ENCODE results near the gene CD48.

CD48 gene, protein sequence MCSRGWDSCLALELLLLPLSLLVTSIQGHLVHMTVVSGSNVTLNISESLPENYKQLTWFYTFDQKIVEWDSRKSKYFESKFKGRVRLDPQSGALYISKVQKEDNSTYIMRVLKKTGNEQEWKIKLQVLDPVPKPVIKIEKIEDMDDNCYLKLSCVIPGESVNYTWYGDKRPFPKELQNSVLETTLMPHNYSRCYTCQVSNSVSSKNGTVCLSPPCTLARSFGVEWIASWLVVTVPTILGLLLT

DNA sequence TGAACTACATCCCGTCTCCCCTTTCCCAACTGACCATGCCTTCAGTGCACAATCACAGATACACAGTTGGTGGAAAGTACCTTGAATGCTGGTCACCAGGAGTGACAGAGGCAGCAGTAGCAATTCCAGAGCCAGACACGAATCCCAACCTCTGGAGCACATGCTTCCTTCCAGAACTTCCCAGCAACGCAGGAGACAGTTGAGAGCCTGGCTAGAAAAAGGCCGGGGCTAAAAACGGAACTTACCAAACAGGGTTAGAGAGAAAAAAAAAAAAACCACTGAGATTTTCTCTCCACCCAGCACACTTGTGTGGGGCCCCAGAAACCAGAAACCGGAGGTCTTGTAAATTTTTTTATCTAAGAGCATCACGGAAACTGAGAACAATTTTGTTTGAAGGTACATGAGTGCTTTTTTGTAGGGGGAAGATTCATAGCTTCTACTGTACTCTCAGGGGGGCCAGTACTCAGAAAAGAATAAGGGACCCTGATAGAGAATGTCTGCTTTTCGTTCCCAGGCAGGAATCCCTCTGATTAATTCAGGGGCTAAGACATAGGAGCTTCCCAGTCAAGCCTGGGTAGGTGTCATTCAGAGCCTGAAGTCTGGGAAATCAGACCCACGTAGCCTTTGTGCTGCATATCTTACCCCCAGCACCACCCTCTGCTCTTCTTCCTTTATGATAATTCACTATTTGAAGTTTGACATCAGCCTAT lies at the start of gene CD48:
TSS of gene CD48 (minus strand) at position 221 of the 710 bp plus-strand sequence. CDS start at position 162, 59 bp downstream.
- Histone ChIP-seq H3K9me3 (ENCODE audit: control insufficient read depth, insufficient read depth, low read length) (no peaks in the 10 kb centered on the region), H3K9ac (ENCODE audit: low read depth, low read length) (no peak within 1 kb of the TSS), H3K4me1 (ENCODE audit: control insufficient read depth, insufficient read depth, low read length) (no peaks in the 10 kb centered on the region), H3K27me3 (ENCODE audit: control insufficient read depth, insufficient read depth, low read length) (peaks cover 2% of the 10 kb centered on the region), H3K4me3 (ENCODE audit: low read depth, low read length) (no peak within 1 kb of the TSS), H3K36me3 (ENCODE audit: control insufficient read depth, insufficient read depth, low read length) (no peaks in the 10 kb centered on the region)

DNA sequence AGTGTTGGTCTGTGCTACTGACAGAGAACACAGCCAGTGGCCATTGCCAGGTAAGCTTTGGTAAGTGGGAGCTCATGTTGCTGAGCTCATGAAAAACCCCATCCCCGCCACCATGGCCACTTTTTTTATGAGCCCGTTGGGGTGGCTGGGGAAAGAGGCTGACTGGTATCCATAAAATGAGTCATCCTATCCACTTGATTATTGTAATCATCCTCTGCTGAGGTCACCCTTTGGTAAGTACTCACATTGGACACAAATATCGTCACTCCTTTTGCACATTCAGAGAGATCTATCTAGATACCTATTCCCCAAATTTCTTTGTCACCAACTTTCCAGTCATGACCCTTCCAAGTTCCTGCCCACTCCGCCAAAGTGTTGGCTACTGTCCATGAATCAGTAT lies 49.4 kb upstream of the CD48 start:
- no peaks in the 10 kb centered on the region for H3K36me3 ChIP-seq (ENCODE audit: control insufficient read depth, insufficient read depth, low read length)
- no peak overlapping the region for H3K9ac ChIP-seq (ENCODE audit: low read depth, low read length)
- no peaks in the 10 kb centered on the region for H3K4me1 ChIP-seq (ENCODE audit: control insufficient read depth, insufficient read depth, low read length)
- no peak overlapping the region for H3K4me3 ChIP-seq (ENCODE audit: low read depth, low read length)
- H3K27me3 ChIP-seq (ENCODE audit: control insufficient read depth, insufficient read depth, low read length) = no peaks in the 10 kb centered on the region
- no peaks in the 10 kb centered on the region for H3K9me3 ChIP-seq (ENCODE audit: control insufficient read depth, insufficient read depth, low read length)

DNA sequence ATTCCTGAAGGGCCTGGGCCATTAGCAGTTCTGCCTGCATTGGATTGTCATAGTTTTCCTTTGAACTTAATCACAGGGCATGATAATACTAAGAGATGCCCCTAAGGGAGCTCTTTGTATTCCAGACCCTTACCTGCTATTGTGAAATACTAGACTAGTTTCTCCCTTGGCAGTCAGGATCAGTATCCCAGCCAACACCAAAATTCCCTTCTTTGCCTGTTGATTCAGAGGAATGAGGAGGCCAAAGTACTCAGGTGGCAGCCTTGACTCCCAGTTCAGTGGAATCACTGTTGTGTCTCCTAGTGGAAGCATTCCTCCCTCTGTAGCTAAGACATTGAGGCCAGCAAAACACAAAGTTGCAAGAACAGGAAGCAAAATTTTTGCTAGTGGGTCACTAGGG lies 48.1 kb upstream of the CD48 start:
- Histone ChIP-seq H3K27me3 (ENCODE audit: control insufficient read depth, insufficient read depth, low read length) (no peaks in the 10 kb centered on the region), H3K9me3 (ENCODE audit: control insufficient read depth, insufficient read depth, low read length) (no peaks in the 10 kb centered on the region), H3K9ac (ENCODE audit: low read depth, low read length) (no peak overlapping the region), H3K4me1 (ENCODE audit: control insufficient read depth, insufficient read depth, low read length) (no peaks in the 10 kb centered on the region), H3K4me3 (ENCODE audit: low read depth, low read length) (no peak overlapping the region), H3K36me3 (ENCODE audit: control insufficient read depth, insufficient read depth, low read length) (no peaks in the 10 kb centered on the region)

DNA sequence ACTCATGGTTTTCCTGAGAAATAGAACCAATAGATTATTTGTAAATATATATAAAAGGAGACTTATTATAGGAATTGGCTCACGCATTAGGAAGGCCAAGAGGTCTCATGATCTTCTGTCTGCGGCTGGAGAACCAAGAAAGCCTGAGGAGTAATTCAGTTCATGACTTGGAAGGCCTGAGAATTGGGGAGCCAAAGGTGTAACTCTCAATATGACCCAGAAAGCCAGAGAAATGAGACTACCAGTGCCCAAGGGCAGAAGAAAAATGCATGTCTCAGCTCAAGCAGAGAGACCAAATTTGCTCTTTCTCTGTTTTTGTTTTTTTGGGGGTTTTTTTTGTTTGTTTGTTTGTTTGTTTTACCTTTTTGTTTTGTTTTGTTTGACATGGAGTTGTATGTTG lies 46.9 kb upstream of the CD48 start:
- H3K9ac ChIP-seq (ENCODE audit: low read depth, low read length) = no peak overlapping the region
- no peaks in the 10 kb centered on the region for H3K4me1 ChIP-seq (ENCODE audit: control insufficient read depth, insufficient read depth, low read length)
- H3K27me3 ChIP-seq (ENCODE audit: control insufficient read depth, insufficient read depth, low read length) = no peaks in the 10 kb centered on the region
- H3K9me3 ChIP-seq (ENCODE audit: control insufficient read depth, insufficient read depth, low read length) = no peaks in the 10 kb centered on the region
- no peaks in the 10 kb centered on the region for H3K36me3 ChIP-seq (ENCODE audit: control insufficient read depth, insufficient read depth, low read length)
- H3K4me3 ChIP-seq (ENCODE audit: low read depth, low read length) = no peak overlapping the region

DNA sequence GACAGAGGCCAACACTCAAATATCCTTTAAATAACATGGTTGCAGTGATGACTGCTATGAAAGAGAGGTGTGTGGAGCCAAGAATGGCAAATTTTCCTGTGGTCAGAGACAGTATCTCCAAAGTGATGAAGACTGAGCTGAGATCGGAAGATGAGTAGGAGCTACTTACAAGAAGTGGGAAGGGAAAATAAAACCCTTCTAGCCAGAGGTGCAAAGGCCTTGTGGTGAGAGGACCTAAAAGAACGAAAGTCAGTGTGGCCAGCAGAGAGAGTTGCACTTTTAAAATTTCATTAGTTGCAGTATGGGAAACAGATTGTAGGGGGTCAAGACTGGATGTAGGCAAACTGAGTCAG lies 45.2 kb upstream of the CD48 start:
- no peak overlapping the region for H3K4me3 ChIP-seq (ENCODE audit: low read depth, low read length)
- H3K27me3 ChIP-seq (ENCODE audit: control insufficient read depth, insufficient read depth, low read length) = no peaks in the 10 kb centered on the region
- no peak overlapping the region for H3K9ac ChIP-seq (ENCODE audit: low read depth, low read length)
- H3K9me3 ChIP-seq (ENCODE audit: control insufficient read depth, insufficient read depth, low read length) = no peaks in the 10 kb centered on the region
- no peaks in the 10 kb centered on the region for H3K36me3 ChIP-seq (ENCODE audit: control insufficient read depth, insufficient read depth, low read length)
- H3K4me1 ChIP-seq (ENCODE audit: control insufficient read depth, insufficient read depth, low read length) = no peaks in the 10 kb centered on the region

DNA sequence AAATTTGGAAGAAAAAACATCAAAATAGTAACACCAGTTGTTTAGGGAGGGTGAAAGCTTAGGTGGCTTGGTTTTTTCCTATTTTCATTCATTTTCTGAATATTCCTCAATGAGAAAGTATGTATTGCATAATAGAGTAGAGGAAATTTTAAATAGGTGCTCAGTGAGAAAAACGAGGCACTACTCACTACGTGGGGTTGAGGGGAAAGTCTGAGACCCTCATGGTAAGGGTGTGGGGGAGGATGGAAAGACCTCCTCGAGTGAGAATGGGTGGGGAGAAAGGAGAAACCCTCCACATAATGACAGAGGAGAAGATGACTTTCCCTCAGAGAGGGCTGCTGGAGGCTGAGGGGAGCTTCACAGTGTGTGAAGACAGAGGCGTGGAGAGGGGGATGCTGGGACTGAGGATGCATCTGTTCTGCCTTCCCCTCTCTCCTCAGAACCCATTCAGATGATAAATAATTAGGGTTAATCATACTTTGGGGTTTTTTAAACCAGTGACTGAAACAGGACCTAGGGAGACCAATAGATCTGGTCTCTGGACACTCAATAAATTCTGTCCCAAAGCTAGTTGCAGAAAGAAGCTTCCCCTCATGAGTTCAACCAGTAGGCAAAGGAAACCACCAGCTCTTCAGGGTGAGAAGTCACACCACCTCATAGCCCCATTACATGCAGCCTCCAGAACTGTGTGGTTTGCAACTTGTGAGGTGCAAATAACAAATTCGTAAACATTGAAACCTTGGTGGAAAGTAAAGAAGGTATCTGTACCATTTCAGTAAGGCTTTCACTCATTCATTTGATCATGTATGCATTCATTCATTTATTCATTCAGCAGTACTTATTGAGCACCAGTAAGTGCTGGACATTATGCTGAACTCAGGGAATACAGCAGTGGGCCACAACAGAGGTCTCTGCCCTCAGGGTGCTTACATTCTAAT lies 44.6 kb upstream of the CD48 start:
- no peaks in the 10 kb centered on the region for H3K4me1 ChIP-seq (ENCODE audit: control insufficient read depth, insufficient read depth, low read length)
- no peaks in the 10 kb centered on the region for H3K27me3 ChIP-seq (ENCODE audit: control insufficient read depth, insufficient read depth, low read length)
- H3K9ac ChIP-seq (ENCODE audit: low read depth, low read length) = no peak overlapping the region
- no peak overlapping the region for H3K4me3 ChIP-seq (ENCODE audit: low read depth, low read length)
- no peaks in the 10 kb centered on the region for H3K9me3 ChIP-seq (ENCODE audit: control insufficient read depth, insufficient read depth, low read length)
- H3K36me3 ChIP-seq (ENCODE audit: control insufficient read depth, insufficient read depth, low read length) = no peaks in the 10 kb centered on the region

DNA sequence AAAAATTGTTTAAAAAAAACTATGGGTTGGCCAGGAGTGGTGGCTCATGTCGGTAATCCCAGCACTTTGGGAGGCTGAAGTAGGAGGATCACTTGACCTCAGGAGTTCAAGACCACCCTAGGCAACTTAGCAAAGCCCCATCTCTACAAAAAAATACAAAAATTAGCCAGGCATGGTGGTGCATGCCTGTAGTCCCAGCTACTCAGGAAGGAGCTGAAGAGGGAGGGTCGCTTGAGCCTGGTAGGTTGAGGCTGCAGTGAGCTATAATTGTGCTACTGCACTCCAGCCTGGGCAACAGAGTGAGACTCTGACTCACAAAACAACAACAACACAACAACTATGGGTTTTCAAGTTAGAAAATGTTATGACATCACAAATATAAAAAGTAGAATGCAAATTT lies 43.8 kb upstream of the CD48 start:
- no peak overlapping the region for H3K9ac ChIP-seq (ENCODE audit: low read depth, low read length)
- no peak overlapping the region for H3K4me3 ChIP-seq (ENCODE audit: low read depth, low read length)
- H3K36me3 ChIP-seq (ENCODE audit: control insufficient read depth, insufficient read depth, low read length) = no peaks in the 10 kb centered on the region
- no peaks in the 10 kb centered on the region for H3K9me3 ChIP-seq (ENCODE audit: control insufficient read depth, insufficient read depth, low read length)
- H3K27me3 ChIP-seq (ENCODE audit: control insufficient read depth, insufficient read depth, low read length) = no peaks in the 10 kb centered on the region
- H3K4me1 ChIP-seq (ENCODE audit: control insufficient read depth, insufficient read depth, low read length) = no peaks in the 10 kb centered on the region

DNA sequence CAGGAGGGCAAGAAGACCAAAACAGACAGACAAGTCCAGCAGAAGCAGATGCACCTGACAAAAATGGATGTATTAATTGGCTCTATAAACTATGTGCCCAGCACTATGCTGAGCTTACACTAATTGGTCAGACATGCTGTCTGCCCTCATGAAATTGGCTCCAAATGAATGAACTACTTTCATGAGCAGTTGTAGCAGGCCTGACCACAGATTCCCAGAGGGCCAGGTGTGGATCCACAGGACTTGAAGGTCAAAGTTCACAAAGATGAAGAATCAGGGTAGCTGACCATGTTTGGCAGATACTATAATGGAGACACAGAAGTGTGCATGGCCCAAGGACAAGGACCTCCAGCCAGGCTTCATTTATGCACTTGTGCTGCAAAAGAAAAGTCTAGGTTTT lies 42.0 kb upstream of the CD48 start:
- Histone ChIP-seq H3K27me3 (ENCODE audit: control insufficient read depth, insufficient read depth, low read length) (no peaks in the 10 kb centered on the region), H3K36me3 (ENCODE audit: control insufficient read depth, insufficient read depth, low read length) (no peaks in the 10 kb centered on the region), H3K9ac (ENCODE audit: low read depth, low read length) (no peak overlapping the region), H3K9me3 (ENCODE audit: control insufficient read depth, insufficient read depth, low read length) (no peaks in the 10 kb centered on the region), H3K4me1 (ENCODE audit: control insufficient read depth, insufficient read depth, low read length) (no peaks in the 10 kb centered on the region), H3K4me3 (ENCODE audit: low read depth, low read length) (no peak overlapping the region)

DNA sequence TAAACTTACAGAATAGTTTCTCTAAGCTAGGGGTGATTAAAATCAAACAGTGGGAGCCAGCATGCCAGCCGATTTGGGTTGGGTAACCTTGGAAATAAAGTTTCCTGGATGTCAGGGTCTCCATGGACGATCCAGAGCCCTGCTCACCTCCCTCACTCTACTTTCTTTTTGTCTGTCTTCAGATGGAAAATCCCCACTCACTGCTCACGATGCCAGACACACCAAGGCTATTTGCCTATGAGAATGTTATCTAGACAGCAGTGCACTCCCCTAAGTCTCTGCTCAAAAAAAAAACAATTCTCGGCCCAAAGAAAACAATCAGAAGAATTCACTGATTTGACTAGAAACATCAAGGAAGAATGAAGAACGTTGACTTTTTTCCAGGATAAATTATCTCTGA lies 41.3 kb upstream of the CD48 start:
- Histone ChIP-seq H3K9me3 (ENCODE audit: control insufficient read depth, insufficient read depth, low read length) (no peaks in the 10 kb centered on the region), H3K36me3 (ENCODE audit: control insufficient read depth, insufficient read depth, low read length) (no peaks in the 10 kb centered on the region), H3K4me3 (ENCODE audit: low read depth, low read length) (no peak overlapping the region)

DNA sequence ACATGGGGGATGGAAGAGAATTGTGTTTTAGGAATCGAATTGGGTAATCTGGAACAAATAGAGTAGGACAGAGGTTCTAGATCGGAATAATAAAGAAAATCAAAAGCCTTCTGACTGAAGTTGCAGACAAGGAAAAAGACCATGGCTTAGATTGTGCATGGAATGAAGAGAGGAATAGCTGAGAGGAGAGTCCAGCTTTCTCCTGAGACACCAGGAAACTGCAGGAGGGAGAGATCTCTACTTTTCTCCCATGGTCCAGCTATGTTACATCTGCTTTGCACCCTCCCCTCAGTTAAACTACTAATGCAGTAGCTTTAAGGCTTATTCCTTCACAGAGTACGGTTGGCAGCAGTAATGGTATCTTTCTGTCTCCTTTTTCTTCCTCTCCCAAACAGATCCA lies 40.8 kb upstream of the CD48 start:
- Histone ChIP-seq H3K4me3 (ENCODE audit: low read depth, low read length) (no peak overlapping the region), H3K4me1 (ENCODE audit: control insufficient read depth, insufficient read depth, low read length) (no peaks in the 10 kb centered on the region), H3K9me3 (ENCODE audit: control insufficient read depth, insufficient read depth, low read length) (no peaks in the 10 kb centered on the region), H3K9ac (ENCODE audit: low read depth, low read length) (no peak overlapping the region), H3K36me3 (ENCODE audit: control insufficient read depth, insufficient read depth, low read length) (no peaks in the 10 kb centered on the region), H3K27me3 (ENCODE audit: control insufficient read depth, insufficient read depth, low read length) (no peaks in the 10 kb centered on the region)

More for the DNA sequence above, 41.3 kb upstream of the CD48 start:
- no peaks in the 10 kb centered on the region for H3K4me1 ChIP-seq (ENCODE audit: control insufficient read depth, insufficient read depth, low read length)
- H3K9ac ChIP-seq (ENCODE audit: low read depth, low read length) = no peak overlapping the region
- no peaks in the 10 kb centered on the region for H3K27me3 ChIP-seq (ENCODE audit: control insufficient read depth, insufficient read depth, low read length)

DNA sequence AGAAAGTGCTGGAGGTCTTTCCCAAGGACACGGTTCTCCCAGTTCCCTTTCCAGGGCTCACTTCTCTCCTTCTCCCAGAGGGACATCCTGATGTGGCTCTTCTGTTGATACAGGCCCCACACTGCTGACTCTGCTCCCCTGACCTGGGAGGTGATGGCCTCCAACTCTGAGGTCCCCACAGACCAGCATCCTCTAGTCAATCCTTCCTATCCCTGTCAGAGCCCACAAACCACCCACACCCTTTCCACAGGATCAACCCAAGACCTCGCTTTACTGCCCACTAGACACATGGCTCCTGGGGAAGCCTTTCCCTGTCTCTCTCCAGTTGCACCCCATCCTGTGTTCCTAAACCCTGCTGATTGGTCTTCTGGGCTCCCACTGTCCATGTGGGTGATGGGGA lies 39.0 kb upstream of the CD48 start:
- Histone ChIP-seq H3K9me3 (ENCODE audit: control insufficient read depth, insufficient read depth, low read length) (no peaks in the 10 kb centered on the region), H3K36me3 (ENCODE audit: control insufficient read depth, insufficient read depth, low read length) (no peaks in the 10 kb centered on the region), H3K27me3 (ENCODE audit: control insufficient read depth, insufficient read depth, low read length) (no peaks in the 10 kb centered on the region), H3K9ac (ENCODE audit: low read depth, low read length) (no peak overlapping the region), H3K4me1 (ENCODE audit: control insufficient read depth, insufficient read depth, low read length) (peaks cover 7% of the 10 kb centered on the region), H3K4me3 (ENCODE audit: low read depth, low read length) (no peak overlapping the region)
